Liver (tissue), 9 donors: ENCODE measurements around the gene PARM1. TPM values are rescaled to one million over a fixed set of nuclear protein-coding genes. Genes with fewer than 3 reads are reported as not detected.

Experiments used
- DNase-seq: peaks from one replicate; pipeline ENCODE4 v3.0.0-alpha.2; 2017; ENCODE audit warnings: low spot score
- H3K27ac ChIP-seq, 2 donors: one replicate each; pipeline ENCODE4 v1.7.0; 2013; ENCODE audit warnings: inconsistent platforms in 2 of 2, low read length in 2 of 2, control low read depth in 1 of 2, low read depth in 1 of 2, mild to moderate bottlenecking in 1 of 2
- H3K27me3 ChIP-seq, 4 donors: one replicate each; pipeline versions ENCODE4 v1.6.1 to v1.7.0; 2013; ENCODE audit warnings: low read length in 3 of 4, inconsistent platforms in 1 of 4, mild to moderate bottlenecking in 1 of 4, moderate library complexity in 1 of 4; ENCODE audit not compliant: control insufficient read depth in 4 of 4, insufficient read depth in 4 of 4
- H3K36me3 ChIP-seq, 4 donors: one replicate each; pipeline versions ENCODE4 v1.6.1 to v1.7.0; 2013; ENCODE audit warnings: low read length in 3 of 4, mild to moderate bottlenecking in 3 of 4, low read depth in 1 of 4, moderate library complexity in 1 of 4; ENCODE audit not compliant: control insufficient read depth in 4 of 4, insufficient read depth in 3 of 4
- H3K4me1 ChIP-seq, 4 donors: one replicate each; pipeline versions ENCODE4 v1.6.1 to v1.7.0; 2013; ENCODE audit warnings: low read length in 3 of 4, mild to moderate bottlenecking in 3 of 4, moderate library complexity in 1 of 4; ENCODE audit not compliant: control insufficient read depth in 4 of 4, insufficient read depth in 4 of 4
- H3K4me3 ChIP-seq, 3 donors: one replicate each; pipeline versions ENCODE4 v1.6.1 to v1.7.0; 2013; ENCODE audit warnings: low read length in 3 of 3, control low read depth in 1 of 3, low read depth in 1 of 3, mild to moderate bottlenecking in 1 of 3
- H3K9ac ChIP-seq, 2 donors: one replicate each; pipeline ENCODE4 v1.7.0; 2013; ENCODE audit warnings: low read length in 2 of 2, mild to moderate bottlenecking in 2 of 2, moderate library complexity in 2 of 2, control low read depth in 1 of 2, low read depth in 1 of 2
- H3K9me3 ChIP-seq, 4 donors: one replicate each; pipeline versions ENCODE4 v1.6.1 to v1.7.0; 2013; ENCODE audit warnings: low read length in 3 of 4; ENCODE audit not compliant: control insufficient read depth in 4 of 4
- ATF3 ChIP-seq: IDR thresholded peaks from 2 replicates; pipeline ENCODE4 v1.6.1; 2016; ENCODE audit warnings: antibody characterized with exemption
- CTCF ChIP-seq: fragments of 150-350 bp; IDR thresholded peaks from 2 replicates; pipeline ENCODE4 v1.5.1; 2017; ENCODE audit warnings: improper control_type of control experiment, low read depth, low read length; ENCODE audit not compliant: missing input control
- FOXA1 ChIP-seq: IDR thresholded peaks from 2 replicates; pipeline ENCODE4 v1.6.1; 2016; ENCODE audit warnings: antibody characterized with exemption
- GABPA ChIP-seq, 2 donors: IDR thresholded peaks in 1 of 2; conservative IDR thresholded peaks in 1 of 2; 2 replicates each; pipeline ENCODE4 v1.6.1; 2016; ENCODE audit warnings: antibody characterized with exemption in 2 of 2, mild to moderate bottlenecking in 1 of 2, moderate library complexity in 1 of 2
- HNF4A ChIP-seq, 2 donors: conservative IDR thresholded peaks; 2 replicates each; pipeline ENCODE4 v1.6.1; 2016; ENCODE audit warnings: antibody characterized with exemption in 2 of 2, mild to moderate bottlenecking in 2 of 2
- HNF4G ChIP-seq: IDR thresholded peaks from 2 replicates; pipeline ENCODE4 v1.6.1; 2016; ENCODE audit warnings: antibody characterized with exemption
- JUND ChIP-seq, 2 donors: IDR thresholded peaks; 2 replicates each; pipeline ENCODE4 v1.6.1; 2016; ENCODE audit warnings: antibody characterized with exemption in 2 of 2
- MAX ChIP-seq: IDR thresholded peaks from 2 replicates; pipeline ENCODE4 v1.6.1; 2016; ENCODE audit warnings: antibody characterized with exemption
- NR2F2 ChIP-seq: IDR thresholded peaks from 2 replicates; pipeline ENCODE4 v1.6.1; 2016; ENCODE audit warnings: antibody characterized with exemption
- REST ChIP-seq: IDR thresholded peaks from 2 replicates; pipeline ENCODE4 v1.6.1; 2016; ENCODE audit warnings: antibody characterized with exemption, mild to moderate bottlenecking
- YY1 ChIP-seq: IDR thresholded peaks from 2 replicates; pipeline ENCODE4 v1.6.1; 2016; ENCODE audit warnings: antibody characterized with exemption, mild to moderate bottlenecking
- ZBTB33 ChIP-seq: IDR thresholded peaks from 2 replicates; pipeline ENCODE4 v1.6.1; 2016; ENCODE audit warnings: antibody characterized with exemption
- WGBS: extraction: QIAGEN DNeasy Blood & Tissue Kit; methylation state at CpG from one replicate; pipeline ENCODE4 v1.1.7; 2013; 5-methylcytosine and 5-hydroxymethylcytosine counted together
- polyA plus RNA-seq, 2 donors: library from polyadenylated mRNA; stranded (reverse) in 1 of 2; unstranded in 1 of 2; fragments of 200-250 nt in 1 of 2; fragments of >200 nt in 1 of 2; fragmentation: Nextera tagmentation in 1 of 2; extraction: Ambion mirVana in 1 of 2; gene quantifications; one replicate each; pipeline versions ENCODE4 v1.2.1 to v1.2.3, GENCODE V29; 2013 to 2015
- total RNA-seq, 2 donors: library from RNA; depleted of rRNA; stranded (reverse); fragments of >200 nt; gene quantifications; one replicate each; pipeline ENCODE4 v1.2.3, GENCODE V29; 2014
- donor health status: healthy.
- donor health status: healthy.
- donor health status: healthy.
- donor health status: healthy.
- donor health status: healthy.

Gene PARM1
- total and polyA plus RNA-seq, 4 donors: 0.42 to 2.2 (median 0.74) TPM

GRCh38 chr4:75046226-75046625 is 113.3 kb downstream of the PARM1 start (continued):
- TF ChIP-seq REST: no peak

- Histone ChIP-seq H3K27me3 (peaks cover 0 to 3% (median 0%) of the 10 kb centered on the region in 4 donors), H3K36me3 (no peaks in the 10 kb centered on the region), H3K27ac (no peak overlapping the region), H3K9ac (no peak overlapping the region), H3K4me1 (no peaks in the 10 kb centered on the region), H3K4me3 (no peak overlapping the region), H3K9me3 (no peaks in the 10 kb centered on the region)
- DNase-seq: no peak
- 64% methylated on average over 2 of the region's 2 CpGs for WGBS
- TF ChIP-seq GABPA (IDR thresholded peaks at IDR 0.05 in 1 of 2, conservative IDR thresholded peaks at IDR 0.05 in 1 of 2): no peak
- no peak for TF ChIP-seq JUND (IDR thresholded peaks at IDR 0.05)
- no peak for TF ChIP-seq FOXA1
Measured at GRCh38 chr4:75046641-75047040, 113.7 kb downstream of the PARM1 start.

GRCh38 chr4:75048208-75048879 is 115.4 kb downstream of the PARM1 start:
- H3K9me3 ChIP-seq: no peaks in the 10 kb centered on the region
- no peak overlapping the region for H3K27ac ChIP-seq
- H3K4me3 ChIP-seq: no peak overlapping the region
- H3K27me3 ChIP-seq: peaks cover 0 to 3% (median 0%) of the 10 kb centered on the region in 4 donors
- TF ChIP-seq YY1 (no peak), FOXA1 (no peak), HNF4G (no peak), GABPA (IDR thresholded peaks at IDR 0.05 in 1 of 2, conservative IDR thresholded peaks at IDR 0.05 in 1 of 2) (no peak), NR2F2 (no peak), ZBTB33 (no peak), CTCF (no peak), MAX (no peak), HNF4A (conservative IDR thresholded peaks at IDR 0.05) (no peak), ATF3 (no peak), JUND (IDR thresholded peaks at IDR 0.05) (no peak)
- WGBS: 66% methylated on average over 9 of the region's 9 CpGs
- no peaks in the 10 kb centered on the region for H3K4me1 ChIP-seq
- H3K36me3 ChIP-seq: no peaks in the 10 kb centered on the region
- DNase-seq: no peak
- H3K9ac ChIP-seq: no peak overlapping the region
